GM13977 (cell line): ENCODE results near the gene CALHM5.

Experiments used
- DNase-seq: peaks from one replicate; pipeline ENCODE4 v3.0.0; 2012; ENCODE audit warnings: low spot score
- CTCF ChIP-seq: IDR thresholded peaks from 2 replicates; pipeline ENCODE4 v1.5.1; 2012; ENCODE audit warnings: mild to moderate bottlenecking, control low read depth; ENCODE audit not compliant: insufficient read depth; ENCODE audit errors: extremely low read depth, missing control alignments
- in situ Hi-C: fragments of 300-500 bp; cut with MboI; formaldehyde crosslinking; loops from one replicate; pipeline ENCODE4 v1.12.0; 2022; ENCODE audit warnings: low sequenced_read_pairs, low pct_unique_long_range_greater_than_20kb, mixed read lengths, inconsistent platforms; ENCODE audit not compliant: unreplicated experiment

The CALHM5 gene

DNA sequence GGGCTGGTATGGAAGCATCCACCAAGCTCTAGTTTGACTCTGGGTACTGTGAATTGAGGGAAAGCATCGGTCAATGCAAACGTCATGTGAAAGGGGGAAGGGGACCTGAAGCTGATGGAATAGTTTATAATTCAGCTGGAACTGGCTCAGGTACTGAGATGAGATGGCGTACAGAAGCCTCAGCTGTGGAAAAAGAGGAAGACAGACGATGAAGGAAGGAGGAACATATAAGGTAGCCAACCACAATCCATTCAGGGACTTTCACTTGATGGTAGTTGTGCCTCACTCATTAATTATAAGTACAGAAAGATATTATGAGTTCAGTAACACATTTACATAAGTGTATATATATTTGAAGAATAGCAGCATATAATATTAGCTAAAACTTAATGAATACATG, 2.7 kb downstream of the CALHM5 start:
- in situ Hi-C loops, result no loop called here
- TF ChIP-seq CTCF, result no peak
- DNase-seq, result no peak

DNA sequence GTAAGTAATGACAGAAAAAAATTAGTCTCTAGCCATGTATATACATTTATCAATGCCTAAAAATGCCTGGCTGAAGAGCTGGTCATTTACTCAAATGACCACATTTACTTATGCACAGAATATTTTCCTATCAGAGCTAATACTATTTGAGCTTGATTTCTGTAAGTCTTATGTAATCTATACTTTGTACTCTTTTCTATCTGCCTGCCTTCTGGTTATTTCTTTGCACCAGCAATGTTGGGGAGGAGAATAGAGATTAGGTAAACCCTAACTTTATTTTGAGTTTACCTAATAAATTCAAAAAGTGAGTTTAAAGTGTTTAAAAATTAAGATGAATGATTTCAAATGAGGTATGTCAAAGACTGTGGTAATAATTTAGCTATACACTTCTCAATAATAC, 3.7 kb downstream of the CALHM5 start:
- DNase-seq, result no peak
- in situ Hi-C loops, result no loop called here
- TF ChIP-seq CTCF, result no peak

- in situ Hi-C loops, result no loop called here
- no peak for DNase-seq
- no peak for TF ChIP-seq CTCF
Observed at GRCh38 chr6:116518621-116519368, 7.4 kb downstream of the CALHM5 start.

GRCh38 chr6:116522896-116523295, 11.5 kb downstream of the CALHM5 start:
- no peak for TF ChIP-seq CTCF
- DNase-seq, result no peak
- in situ Hi-C loops, result no loop called here

- in situ Hi-C loops, result no loop called here
- no peak for TF ChIP-seq CTCF
- DNase-seq, result no peak
Observed at GRCh38 chr6:116524236-116524635, 12.8 kb downstream of the CALHM5 start.

- TF ChIP-seq CTCF, result no peak
- no peak for DNase-seq
- in situ Hi-C loops, result no loop called here
Observed at GRCh38 chr6:116528133-116528532, 16.7 kb downstream of the CALHM5 start.
